Suppressor macrophage (primary cell): ENCODE results near the gene MCHR1.
"Not testable (repeated sequence)": the region's sequence is repeated elsewhere in the genome, so short reads cannot be mapped to it uniquely, and the experiment has no call there.

Source experiments
- DNase-seq, 4 experiments: peaks; one replicate each; pipeline ENCODE4 v3.0.0-alpha.2; 2020 to 2022
- total RNA-seq, 17 experiments: gene quantifications; one replicate each; lab custom pipeline; 2026; ENCODE audit warnings: mixed read lengths in 6 of 17, inconsistent platforms in 3 of 17; lab: John Stamatoyannopoulos, UW

The MCHR1 gene, protein sequence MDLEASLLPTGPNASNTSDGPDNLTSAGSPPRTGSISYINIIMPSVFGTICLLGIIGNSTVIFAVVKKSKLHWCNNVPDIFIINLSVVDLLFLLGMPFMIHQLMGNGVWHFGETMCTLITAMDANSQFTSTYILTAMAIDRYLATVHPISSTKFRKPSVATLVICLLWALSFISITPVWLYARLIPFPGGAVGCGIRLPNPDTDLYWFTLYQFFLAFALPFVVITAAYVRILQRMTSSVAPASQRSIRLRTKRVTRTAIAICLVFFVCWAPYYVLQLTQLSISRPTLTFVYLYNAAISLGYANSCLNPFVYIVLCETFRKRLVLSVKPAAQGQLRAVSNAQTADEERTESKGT
- total RNA-seq = 0 to 0.99 (median 0) reads per million in 17 experiments

DNA sequence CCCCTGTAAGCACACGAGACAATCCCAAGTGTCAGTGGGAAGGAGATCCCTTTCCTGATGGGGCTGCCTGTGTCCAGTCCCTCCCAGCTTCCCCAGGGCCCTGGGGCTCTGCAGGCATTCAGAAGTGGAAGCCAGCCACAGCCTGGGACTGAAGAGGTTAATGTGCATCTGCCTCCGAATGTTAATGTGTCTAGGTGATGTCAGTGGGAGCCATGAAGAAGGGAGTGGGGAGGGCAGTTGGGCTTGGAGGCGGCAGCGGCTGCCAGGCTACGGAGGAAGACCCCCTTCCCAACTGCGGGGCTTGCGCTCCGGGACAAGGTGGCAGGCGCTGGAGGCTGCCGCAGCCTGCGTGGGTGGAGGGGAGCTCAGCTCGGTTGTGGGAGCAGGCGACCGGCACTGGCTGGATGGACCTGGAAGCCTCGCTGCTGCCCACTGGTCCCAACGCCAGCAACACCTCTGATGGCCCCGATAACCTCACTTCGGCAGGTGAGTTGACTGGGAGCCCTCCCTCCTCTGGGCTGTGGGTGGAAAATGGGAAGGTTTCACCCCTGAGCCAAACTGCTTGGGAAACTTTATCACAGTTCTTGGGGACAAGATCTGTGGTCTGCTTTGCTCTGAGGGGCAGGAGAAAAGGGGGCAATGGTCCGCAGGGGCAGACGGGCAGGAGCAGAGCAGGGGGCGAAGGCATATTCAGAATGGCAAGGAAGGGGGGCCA lies at the start of gene MCHR1:
TSS of gene MCHR1 (plus strand) at position 236 of the 715 bp plus-strand sequence. CDS start at position 405, 169 bp downstream.
- peak in 3 of 4 experiments; percentile 30 to 46 (median 34) for DNase-seq

DNA sequence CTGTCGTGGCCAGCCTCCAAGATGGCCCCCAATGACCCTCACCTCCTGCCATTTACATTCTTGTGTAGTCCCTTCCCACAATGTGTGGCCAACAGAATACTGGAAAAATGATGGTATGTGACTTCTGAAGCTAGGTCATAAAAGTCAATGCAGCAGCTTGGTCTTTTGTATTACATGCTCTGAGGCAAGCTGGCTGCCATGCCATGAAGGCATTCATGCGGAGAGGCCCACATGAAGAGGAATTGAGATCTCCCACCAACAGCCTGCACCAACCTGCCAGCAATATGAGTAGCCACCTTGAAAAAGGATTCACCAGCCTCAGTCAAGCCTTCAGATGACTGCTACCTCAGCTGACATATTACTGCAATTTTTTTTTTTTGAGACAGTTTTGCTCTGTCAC lies 47.4 kb upstream of the MCHR1 start:
- no peak for DNase-seq

DNA sequence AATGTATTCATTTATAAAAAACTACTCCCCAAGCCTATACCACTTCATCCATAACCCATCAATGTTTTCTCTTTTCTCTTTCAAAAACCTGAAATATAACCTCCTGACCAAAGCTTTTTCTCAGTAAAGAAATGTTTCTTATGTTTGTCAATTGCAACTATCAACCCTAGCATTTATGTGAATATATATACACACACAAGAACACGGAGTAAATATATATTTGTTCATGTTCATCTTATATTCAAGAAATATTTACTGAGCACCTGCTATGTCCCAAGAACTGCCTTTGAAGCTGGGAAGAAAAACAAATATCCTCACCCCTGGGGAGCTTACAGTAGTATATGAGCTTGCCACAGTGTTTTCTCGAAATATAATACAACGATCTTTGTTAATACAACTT lies 46.2 kb upstream of the MCHR1 start:
- no peak for DNase-seq

DNA sequence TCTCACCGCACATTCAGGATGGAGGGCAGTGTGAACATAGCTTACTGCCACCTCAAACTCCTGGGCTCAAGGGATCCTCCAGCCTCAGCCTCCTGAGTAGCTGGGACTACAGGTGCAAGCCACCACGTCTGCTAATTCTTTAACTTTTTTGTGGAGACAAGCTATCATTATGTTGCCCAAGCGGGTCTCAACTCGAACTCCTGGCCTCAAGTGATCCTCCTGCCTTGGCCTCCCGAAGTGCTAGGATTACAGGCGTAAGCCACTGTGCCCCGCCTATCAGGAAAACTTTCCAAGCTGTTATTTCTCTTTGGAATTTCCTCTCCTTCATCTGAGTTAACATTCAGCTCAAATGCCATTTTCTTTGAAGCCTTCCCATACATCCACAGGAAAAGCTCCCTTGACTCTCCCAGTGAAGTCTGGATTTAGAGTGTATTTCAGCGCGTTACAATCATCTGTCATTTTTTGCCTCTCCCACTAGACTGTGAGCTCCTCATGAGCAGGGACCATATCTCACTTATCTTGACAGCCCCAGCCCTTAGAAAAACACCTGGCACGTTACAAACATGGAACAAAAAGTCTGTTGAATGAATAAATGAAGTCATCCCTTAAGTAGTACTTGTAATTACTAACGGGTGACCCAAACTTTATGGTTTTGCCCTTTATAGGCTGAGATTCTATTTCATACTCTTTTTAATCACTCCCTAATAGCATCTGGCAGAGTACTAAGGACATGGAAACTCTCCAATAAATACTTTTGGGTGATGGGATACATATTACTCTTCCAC lies 45.0 kb upstream of the MCHR1 start:
- no peak for DNase-seq

DNA sequence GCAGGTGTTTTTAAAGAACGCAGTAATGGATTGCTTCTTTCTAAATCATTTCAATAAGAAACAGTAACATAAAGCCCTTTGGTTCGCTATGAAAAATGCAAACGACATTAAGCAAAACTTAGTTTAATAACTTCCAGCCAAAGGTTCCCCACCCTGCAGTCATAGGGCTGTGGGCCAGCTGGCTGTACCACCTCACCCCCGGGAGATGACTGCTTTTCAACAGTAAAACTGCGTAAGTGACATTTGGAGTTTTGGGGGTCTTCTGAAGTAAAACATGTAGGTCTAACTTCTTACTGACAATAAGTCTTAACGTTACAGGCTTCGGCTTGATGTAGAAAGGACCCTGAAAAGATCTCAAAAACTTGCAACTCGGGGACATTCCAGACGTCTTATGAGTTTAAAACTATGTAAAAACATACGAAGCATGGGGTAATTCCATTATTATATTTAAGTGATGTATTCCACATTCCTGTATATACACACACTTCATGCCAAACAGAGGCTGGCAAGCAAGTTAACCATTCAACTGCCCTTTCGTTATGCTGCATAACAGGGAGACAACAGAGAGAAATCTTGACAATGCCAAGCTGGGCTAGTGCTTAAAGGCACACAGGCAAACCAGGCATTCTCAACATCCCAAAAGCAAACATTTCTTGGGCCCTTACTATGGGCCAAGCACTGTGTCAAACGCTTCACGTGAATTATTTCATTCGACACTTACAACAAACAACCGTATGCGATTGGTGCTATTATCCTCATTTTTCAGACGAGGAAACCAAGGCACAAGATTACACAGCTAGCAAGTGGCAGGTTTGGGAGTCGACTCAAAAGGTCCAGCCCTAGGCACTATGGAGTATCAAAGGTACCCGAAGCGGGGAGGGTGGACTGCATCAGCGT lies 44.0 kb upstream of the MCHR1 start:
- DNase-seq = no peak

DNA sequence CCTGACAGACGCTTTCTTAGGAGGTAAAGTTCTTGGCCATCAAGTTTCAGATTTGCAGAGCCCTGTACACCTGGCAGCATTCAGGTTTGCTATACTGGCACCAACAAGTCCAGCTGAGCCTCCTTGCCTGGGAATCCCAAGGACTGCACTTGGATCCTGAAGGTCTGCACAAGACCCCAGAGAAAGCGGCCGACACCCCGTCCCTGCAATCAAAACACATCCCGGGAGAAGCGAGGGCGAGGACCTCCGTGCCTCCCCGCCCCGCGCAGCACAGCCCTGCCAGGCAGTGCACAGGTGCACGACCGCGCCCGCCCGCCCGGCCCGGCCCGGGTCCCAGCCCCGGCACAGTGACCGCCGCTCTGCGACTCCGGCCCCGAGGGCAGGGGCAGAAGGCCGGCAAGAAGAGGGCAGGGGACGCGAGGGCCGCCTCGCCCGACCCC lies 43.3 kb upstream of the MCHR1 start:
- DNase-seq = peak in 1 of 4 experiments; percentile 25

DNA sequence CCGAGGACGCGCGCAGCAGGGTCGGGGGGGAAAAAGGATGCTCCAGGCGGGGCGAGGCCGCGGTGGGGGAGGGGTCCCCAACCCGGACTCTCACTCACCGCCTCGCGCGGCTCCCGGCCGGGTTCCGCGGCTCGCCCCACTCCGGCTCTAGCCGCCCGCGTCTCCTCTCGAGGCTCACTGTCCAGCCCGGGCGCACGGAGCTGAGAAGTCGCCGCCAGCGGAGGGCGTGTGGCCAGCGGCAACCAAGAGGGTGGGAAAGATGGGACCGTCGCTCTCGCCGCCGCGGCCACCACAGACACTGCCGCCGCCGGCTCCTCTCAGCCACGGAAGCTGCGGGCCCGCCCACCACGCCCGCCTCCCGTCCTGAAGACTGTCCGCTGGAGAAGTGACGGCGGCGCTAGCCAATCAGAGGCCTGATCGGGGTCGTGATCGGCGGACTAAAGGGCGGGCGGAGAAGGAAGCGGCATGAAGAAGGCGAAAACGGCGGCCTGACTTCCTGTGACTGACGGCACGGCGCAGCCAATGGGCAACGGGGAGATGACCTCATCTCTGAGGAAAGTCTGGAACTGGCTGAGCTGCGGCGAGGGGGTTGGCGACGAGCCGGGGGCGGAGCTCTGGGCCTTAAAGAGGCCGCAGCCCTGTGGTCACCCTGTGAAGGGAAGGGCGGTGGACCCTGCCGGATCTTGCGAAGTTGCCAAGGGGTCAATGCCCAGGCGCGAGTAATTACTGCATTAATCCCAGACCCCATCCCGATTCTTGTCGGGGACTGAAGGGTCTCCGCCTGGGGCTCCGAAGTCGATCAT lies 42.7 kb upstream of the MCHR1 start, which contains the start of gene MRTFA:
TSS of gene MRTFA (minus strand) at position 340 of the 803 bp plus-strand sequence.
- DNase-seq = peak; percentile 100

DNA sequence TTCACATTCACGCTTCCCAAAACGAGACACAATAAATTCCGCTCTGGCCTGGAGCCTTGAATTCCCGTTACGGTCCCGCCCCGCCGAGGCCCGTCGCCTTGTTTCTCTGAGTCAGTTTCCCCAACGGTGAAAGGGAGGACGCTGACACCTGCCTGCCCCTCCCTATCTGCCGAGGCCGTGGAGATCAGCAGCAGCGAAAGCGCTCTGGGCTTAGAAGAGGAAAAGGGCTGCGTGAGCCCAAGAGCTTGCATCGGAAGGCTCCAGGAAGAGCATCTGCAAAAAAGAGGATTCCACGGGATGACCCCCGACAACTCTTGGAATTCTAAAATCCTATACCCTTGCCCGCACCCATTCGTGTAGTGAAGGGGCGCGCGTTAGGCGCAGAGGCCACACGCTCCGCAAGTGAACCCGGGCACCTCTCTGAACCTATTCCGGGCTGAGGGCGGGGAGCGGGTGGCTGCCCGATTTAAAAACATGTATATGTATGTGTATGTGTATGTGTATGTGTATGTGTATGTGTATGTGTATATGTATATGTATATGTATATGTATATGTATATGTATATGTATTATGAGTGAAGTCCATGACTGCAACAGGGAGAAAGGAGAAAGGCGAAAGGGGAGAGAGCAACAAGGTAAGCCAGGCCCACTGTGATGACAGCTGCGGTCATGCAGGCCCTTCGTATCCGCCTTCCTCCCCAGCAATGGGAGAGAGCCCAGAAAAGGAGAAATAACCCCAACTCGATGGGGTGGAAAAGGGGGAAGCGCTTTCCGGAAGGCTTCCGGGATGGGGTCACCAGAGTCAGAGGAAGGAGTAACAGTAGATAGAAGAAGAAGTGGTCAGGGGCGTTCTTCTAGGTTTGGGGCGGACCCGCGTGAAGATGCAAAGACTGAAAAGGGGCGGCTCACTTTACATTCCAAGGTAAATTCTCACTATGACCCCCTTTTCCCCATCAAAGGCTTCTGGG lies 41.8 kb upstream of the MCHR1 start:
- peak; percentile 91 to 95 (median 92) for DNase-seq

DNA sequence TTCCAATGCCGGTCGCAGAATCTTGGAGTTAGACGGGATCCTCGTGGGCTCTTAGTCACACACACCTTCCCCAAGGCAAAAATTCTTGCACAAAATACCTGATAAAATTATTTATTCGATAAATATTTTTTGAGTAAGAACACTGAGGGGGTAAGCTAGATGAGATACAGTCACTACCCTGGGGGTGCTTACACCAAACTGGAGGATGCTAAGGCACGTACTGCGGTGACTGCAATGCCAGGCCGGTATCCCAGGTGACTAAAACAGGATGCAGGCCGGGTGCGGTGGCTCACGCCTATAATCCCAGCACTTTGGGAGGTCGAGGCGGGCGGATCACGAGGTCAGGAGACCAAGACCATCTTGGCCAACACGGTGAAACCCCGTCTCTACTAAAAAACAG lies 41.0 kb upstream of the MCHR1 start:
- DNase-seq = no peak

DNA sequence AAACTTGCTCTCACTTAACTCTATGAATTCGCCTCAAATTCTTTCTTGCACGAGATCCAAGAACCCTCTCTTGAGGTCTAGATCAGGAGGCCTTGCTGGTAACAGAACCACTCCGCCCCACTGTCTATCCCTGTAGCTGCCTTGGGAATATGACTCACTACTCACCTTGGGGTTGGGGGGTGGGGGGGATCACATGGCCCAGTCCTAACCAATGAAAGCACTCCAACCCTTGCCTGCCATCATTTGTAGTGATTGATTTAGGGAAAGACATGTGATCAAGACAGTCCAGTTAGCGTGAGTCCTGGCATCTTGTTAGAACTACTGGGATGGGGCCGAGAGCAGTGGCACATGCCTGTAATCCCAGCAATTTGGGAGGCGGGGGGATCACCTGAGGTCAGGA lies 38.0 kb upstream of the MCHR1 start:
- no peak for DNase-seq

DNA sequence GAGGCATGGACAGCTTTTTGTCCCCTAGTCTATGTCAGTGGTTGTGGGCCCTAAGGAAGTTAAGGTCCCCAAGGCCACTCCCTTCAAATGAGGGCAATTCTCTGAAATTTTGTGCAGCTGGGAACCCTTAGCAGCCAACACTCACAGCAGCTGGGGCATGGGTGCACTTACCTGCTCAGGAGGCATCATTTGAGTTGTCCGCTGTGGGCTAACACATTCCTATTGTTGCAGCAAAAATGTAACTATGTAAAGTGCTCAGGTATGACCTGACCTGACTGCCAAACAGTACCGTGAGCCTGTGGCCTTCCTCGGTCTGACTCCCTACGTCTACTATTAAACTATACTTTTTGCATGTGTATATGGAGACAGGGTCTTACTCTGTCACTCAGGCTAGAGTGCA lies 37.0 kb upstream of the MCHR1 start:
- no peak for DNase-seq

DNA sequence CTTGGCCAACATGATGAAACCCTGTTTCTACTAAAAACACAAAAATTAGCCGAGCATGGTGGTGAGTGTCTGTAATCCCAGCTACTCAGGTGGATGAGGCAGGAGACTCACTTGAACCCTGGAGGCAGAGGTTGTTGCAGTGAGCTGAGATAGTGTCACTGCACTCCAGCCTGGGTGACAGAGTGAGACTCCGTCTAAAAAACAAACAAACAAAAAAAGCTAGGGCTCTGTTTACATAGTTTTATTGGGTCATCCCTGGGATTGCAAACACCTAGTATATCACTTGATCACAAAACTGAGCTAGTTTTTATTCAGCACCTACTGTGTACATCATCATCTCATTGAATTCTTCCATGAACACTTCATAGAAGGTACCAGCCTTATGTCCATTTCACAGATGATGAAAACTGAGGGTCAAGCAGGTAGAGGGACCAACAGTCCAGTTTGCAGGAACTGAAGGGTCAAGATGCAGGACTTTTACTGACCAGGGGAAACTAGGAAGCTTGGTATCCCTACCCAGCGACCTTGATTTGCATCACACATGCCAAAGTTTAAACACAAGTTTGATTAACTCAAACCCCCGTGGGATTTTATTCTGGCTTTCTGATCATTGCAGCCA lies 33.6 kb upstream of the MCHR1 start:
- DNase-seq = no peak

DNA sequence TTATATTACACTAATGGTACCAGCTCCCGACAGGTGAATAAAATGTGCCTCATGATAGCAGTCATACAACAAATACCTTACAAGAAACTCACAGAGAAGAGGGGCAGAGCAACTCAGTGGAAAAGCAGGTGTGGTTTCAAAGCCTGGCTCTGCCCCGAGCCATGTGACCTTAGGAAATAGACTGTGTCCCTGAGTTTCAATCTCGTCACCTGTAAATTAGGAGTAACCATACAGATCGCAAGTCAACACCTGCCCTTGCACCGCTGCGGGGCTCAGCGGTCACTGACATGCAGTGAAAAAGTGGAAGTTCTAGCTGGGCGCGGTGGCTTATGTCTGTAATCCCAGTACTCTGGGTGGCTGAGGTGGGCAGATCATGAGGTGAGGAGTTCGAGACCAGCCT lies 30.9 kb upstream of the MCHR1 start:
- DNase-seq = no peak

DNA sequence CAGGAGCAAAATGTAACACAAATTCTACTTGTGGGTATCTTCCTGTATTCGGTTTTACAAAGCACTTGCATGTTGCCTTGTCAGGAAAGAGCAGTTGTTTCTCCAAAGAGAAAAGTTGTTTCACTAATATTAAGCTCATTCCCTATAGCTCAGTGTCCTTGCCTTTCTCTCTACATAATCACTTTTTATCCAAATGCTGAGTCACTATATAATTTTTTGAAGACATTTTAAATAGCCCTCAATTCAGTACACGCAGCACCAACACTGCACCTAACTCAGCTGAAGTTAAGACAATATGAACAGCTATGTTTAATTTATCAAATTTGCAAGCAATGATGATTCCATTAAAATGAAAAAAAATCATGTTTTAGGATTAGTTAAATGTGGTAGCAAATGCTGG lies 28.2 kb upstream of the MCHR1 start:
- DNase-seq = no peak

DNA sequence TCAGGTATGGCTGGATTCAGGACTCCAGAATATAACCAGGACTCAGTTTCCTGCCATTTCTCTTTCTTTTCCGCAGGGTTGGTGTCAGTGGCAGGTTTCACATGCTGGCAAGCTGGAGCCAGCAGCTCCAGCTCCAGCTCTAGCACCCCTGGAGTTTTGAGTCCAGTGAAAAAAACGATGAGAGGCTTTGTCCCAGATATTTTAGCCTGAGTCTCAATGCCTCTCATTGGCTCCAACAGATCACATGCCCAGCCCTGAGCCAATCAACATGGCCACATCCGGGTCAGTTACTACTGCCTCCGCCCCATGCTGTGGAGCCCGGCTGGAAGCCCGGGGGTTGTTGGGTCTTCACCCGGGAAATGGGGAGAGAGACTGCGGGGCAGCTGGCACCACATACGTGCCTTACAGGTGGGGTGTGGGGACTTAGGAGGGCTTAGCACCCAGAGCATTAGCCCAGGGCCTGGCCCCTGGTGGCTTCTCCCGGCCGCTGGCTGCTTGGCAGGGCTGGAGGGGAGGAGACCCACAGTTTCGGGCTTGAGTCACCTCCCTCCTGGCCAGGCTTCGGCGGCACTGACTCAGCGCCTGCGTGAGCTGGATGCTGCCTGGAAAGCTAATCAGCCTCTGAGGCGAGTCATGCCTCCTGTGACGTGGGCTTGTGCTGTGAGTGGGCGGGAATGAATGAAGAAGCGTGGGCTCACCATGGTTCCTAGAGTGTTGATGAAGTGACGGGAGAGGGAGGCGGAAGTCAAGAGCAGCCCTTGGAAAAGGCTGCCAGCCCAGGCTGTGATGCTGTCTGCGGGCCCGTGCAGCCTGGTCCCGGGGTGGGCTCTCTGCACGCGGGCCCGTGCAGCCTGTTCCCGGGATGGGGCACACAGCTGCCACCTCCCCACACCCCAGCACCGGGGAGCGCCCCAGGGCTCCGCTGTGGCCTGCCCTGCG lies 27.5 kb upstream of the MCHR1 start:
- peak; percentile 98 to 100 (median 99) for DNase-seq

DNA sequence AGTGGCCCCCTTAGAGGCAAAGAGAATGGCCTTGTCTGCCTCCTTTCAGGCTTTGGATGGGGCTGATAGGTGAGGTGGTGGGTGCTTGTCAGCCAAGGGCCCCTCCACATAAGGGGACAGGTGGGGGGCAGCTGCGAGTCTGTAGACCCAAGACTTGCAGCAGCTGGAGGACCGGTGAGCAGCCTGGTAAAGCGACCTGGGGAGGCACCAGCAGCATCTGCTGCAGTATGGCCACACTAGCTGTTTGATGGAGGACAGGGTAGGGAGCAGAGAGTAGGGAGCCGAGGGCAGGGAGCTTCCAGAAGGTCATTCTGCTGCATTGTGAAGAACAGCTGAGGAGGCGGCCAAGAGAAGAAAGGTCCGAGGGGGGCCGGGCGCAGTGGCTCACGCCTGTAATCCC lies 25.9 kb upstream of the MCHR1 start:
- DNase-seq = no peak

DNA sequence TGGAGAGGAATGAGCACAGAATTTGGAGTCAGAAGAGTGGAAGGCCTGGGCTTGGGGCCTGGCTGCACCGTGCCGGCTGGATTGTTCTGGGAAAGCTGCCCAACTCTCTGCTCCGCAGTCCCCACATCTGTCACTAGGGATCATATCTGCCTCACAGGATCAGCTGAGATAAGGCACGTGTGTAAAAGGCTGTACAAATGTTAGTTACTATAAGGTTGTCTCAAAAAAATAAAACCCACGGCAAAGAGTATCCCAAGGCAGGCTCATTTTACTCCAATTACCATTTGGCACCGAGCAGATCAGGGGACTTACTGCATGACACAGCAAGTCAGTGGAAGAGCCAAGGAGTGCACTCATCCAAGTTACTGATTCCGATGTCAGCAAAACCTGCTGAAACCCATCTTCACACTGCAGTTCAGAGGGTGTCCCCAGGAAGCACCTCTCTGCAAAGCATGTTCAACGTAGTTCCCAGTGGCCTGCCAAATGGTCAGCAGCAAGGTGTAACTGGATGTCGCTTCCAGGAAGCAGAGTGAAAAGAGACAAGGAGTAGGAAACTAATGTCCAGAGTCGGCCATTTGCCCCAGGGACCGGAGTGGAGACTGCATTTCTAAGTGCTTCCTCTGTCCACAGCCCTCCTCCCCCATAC lies 24.6 kb upstream of the MCHR1 start:
- DNase-seq = peak in 3 of 4 experiments; percentile 35 to 62 (median 57)

DNA sequence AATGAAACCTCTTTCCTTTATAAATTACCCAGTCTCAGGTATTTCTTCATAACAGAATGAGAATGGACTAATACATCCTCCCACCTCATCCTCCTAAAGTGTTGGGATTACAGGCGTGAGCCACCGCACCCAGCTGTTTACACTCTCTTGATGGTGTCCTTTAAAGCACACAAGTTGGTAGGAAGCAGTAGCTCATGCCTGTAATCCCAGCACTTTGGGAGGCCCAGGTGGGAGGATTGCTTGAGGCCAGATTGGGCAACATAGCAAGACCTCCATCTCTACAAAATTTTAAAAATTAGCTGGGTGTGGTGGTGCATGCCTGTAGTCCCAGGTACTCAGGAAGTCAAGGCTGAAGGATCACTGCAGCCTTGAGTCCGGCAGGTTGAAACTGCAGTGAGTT lies 23.3 kb upstream of the MCHR1 start:
- DNase-seq = not testable (repeated sequence)
